Mononuclear cell (primary cell): ENCODE data around the gene MAP3K21. TPM values are rescaled to one million over a fixed set of nuclear protein-coding genes. Genes with fewer than 3 reads are reported as not detected.
A peak's percentile ranks its signal among the peaks of the same experiment; 100 is the strongest.

Source experiments
- H3K27me3 ChIP-seq: 2 replicates; pipeline ENCODE4 v1.6.0; 2011; ENCODE audit warnings: low read length, control low read depth; ENCODE audit not compliant: insufficient read depth
- H3K4me1 ChIP-seq: 2 replicates; pipeline ENCODE4 v1.5.1; 2011; ENCODE audit warnings: mild to moderate bottlenecking, low read length, control low read depth; ENCODE audit not compliant: insufficient read depth
- H3K4me3 ChIP-seq: 2 replicates; pipeline ENCODE4 v1.5.1; 2011; ENCODE audit warnings: mild to moderate bottlenecking, low read length, moderate library complexity
- H3K9me3 ChIP-seq: 2 replicates; pipeline ENCODE4 v1.5.1; 2011; ENCODE audit warnings: low read depth, mild to moderate bottlenecking, control low read depth, low read length
- total RNA-seq: library from RNA; depleted of rRNA; stranded (reverse); fragments of >200 nt; gene quantifications from one replicate; pipeline ENCODE4 v1.2.3, GENCODE V29; 2012

Gene MAP3K21
- 2.4 TPM for total RNA-seq

- Histone ChIP-seq H3K9me3 (no peaks in the 10 kb centered on the region), H3K27me3 (peaks cover 18% of the 10 kb centered on the region), H3K4me1 (peaks cover 23% of the 10 kb centered on the region), H3K4me3 (peak within 1 kb of the TSS; percentile 51)
Measured at GRCh38 chr1:233327651-233328141, at the start of gene MAP3K21. Gene MAP3K21 (plus strand): TSS chr1:233327724. CDS start chr1:233328029, 305 bp downstream.

GRCh38 chr1:233278631-233279030, 48.9 kb upstream of the MAP3K21 start:
- Histone ChIP-seq H3K9me3 (no peaks in the 10 kb centered on the region), H3K4me1 (peaks cover 32% of the 10 kb centered on the region), H3K4me3 (no peak overlapping the region), H3K27me3 (no peaks in the 10 kb centered on the region)

- Histone ChIP-seq H3K4me1 (peaks cover 32% of the 10 kb centered on the region), H3K27me3 (no peaks in the 10 kb centered on the region), H3K9me3 (no peaks in the 10 kb centered on the region), H3K4me3 (no peak overlapping the region)
Measured at GRCh38 chr1:233279971-233280370, 47.6 kb upstream of the MAP3K21 start.

- Histone ChIP-seq H3K4me1 (peaks cover 32% of the 10 kb centered on the region), H3K9me3 (no peaks in the 10 kb centered on the region), H3K4me3 (no peak overlapping the region)
Measured at GRCh38 chr1:233281711-233282581, 45.6 kb upstream of the MAP3K21 start.

GRCh38 chr1:233282582-233282886, 45.0 kb upstream of the MAP3K21 start:
- Histone ChIP-seq H3K9me3 (no peaks in the 10 kb centered on the region), H3K27me3 (no peaks in the 10 kb centered on the region), H3K4me1 (peaks cover 29% of the 10 kb centered on the region), H3K4me3 (no peak overlapping the region)

More at GRCh38 chr1:233281711-233282581, 45.6 kb upstream of the MAP3K21 start:
- H3K27me3 ChIP-seq = no peaks in the 10 kb centered on the region

GRCh38 chr1:233289676-233290075, 37.8 kb upstream of the MAP3K21 start:
- Histone ChIP-seq H3K27me3 (no peaks in the 10 kb centered on the region), H3K9me3 (no peaks in the 10 kb centered on the region), H3K4me3 (no peak overlapping the region), H3K4me1 (peaks cover 17% of the 10 kb centered on the region)

GRCh38 chr1:233290396-233291034, 37.0 kb upstream of the MAP3K21 start:
- Histone ChIP-seq H3K27me3 (no peaks in the 10 kb centered on the region), H3K4me3 (no peak overlapping the region), H3K9me3 (no peaks in the 10 kb centered on the region), H3K4me1 (peaks cover 22% of the 10 kb centered on the region)

GRCh38 chr1:233293556-233294446, 33.7 kb upstream of the MAP3K21 start:
- Histone ChIP-seq H3K9me3 (no peaks in the 10 kb centered on the region), H3K4me1 (peaks cover 26% of the 10 kb centered on the region), H3K4me3 (no peak overlapping the region), H3K27me3 (no peaks in the 10 kb centered on the region)

- Histone ChIP-seq H3K4me1 (peaks cover 26% of the 10 kb centered on the region), H3K27me3 (no peaks in the 10 kb centered on the region), H3K9me3 (no peaks in the 10 kb centered on the region), H3K4me3 (peak overlapping the region; percentile 46)
Measured at GRCh38 chr1:233294913-233295236, 32.6 kb upstream of the MAP3K21 start.

GRCh38 chr1:233295237-233295974, 32.1 kb upstream of the MAP3K21 start, which contains the start of gene PCNX2:
Gene PCNX2 (minus strand): TSS chr1:233295725. CDS start chr1:233295478, 247 bp downstream.
- no peaks in the 10 kb centered on the region for H3K27me3 ChIP-seq
- H3K4me3 ChIP-seq = peak within 1 kb of the TSS; percentile 46
- H3K4me1 ChIP-seq = peaks cover 26% of the 10 kb centered on the region
- no peaks in the 10 kb centered on the region for H3K9me3 ChIP-seq

GRCh38 chr1:233295975-233296322, 31.6 kb upstream of the MAP3K21 start:
- Histone ChIP-seq H3K27me3 (no peaks in the 10 kb centered on the region), H3K4me3 (peak overlapping the region; percentile 46), H3K4me1 (peaks cover 23% of the 10 kb centered on the region), H3K9me3 (no peaks in the 10 kb centered on the region)

- peaks cover 10% of the 10 kb centered on the region for H3K4me1 ChIP-seq
Measured at GRCh38 chr1:233299450-233299849, 28.1 kb upstream of the MAP3K21 start.

GRCh38 chr1:233300326-233300725, 27.2 kb upstream of the MAP3K21 start:
- Histone ChIP-seq H3K4me1 (peaks cover 4% of the 10 kb centered on the region), H3K9me3 (no peaks in the 10 kb centered on the region), H3K27me3 (peaks cover under 1% of the 10 kb centered on the region), H3K4me3 (no peak overlapping the region)

More at GRCh38 chr1:233299450-233299849, 28.1 kb upstream of the MAP3K21 start:
- Histone ChIP-seq H3K4me3 (no peak overlapping the region), H3K9me3 (no peaks in the 10 kb centered on the region), H3K27me3 (no peaks in the 10 kb centered on the region)

GRCh38 chr1:233304489-233305102, 22.9 kb upstream of the MAP3K21 start:
- H3K9me3 ChIP-seq = no peaks in the 10 kb centered on the region
- H3K4me1 ChIP-seq = no peaks in the 10 kb centered on the region
- peaks cover 6% of the 10 kb centered on the region for H3K27me3 ChIP-seq
- H3K4me3 ChIP-seq = no peak overlapping the region
